SK-N-SH (cell line): ENCODE measurements around the gene ZNF3. TPM values are rescaled to one million over a fixed set of nuclear protein-coding genes. Genes with fewer than 3 reads are reported as not detected.

Experiments
- CTCF ChIA-PET: fragments of 300-600, 350-600 bp; formaldehyde crosslinking; extraction: SDS; loops from one replicate; lab custom pipeline; 2021; lab: Yijun Ruan, JAX
- POLR2A ChIA-PET: fragments of 350-600 bp; sonication (Branson Sonifier 250); formaldehyde crosslinking; extraction: SDS; loops from one replicate; lab custom pipeline; 2020; ENCODE audit warnings: antibody characterized with exemption, inconsistent platforms; lab: Yijun Ruan, JAX
- DNase-seq: peaks from one replicate; pipeline ENCODE4 v3.0.0; 2012
- H2AFZ ChIP-seq: fragments of 200-600 bp; sonication (generic); 2 replicates; pipeline ENCODE4 v1.8.1; 2016; ENCODE audit warnings: antibody characterized with exemption, mild to moderate bottlenecking, low read depth
- H3F3A ChIP-seq: fragments of 200-600 bp; sonication (generic); replicated peaks from 2 replicates; pipeline ENCODE3; 2016; ENCODE audit warnings: antibody characterized with exemption, mild to moderate bottlenecking; ENCODE audit not compliant: insufficient read depth
- H3K27ac ChIP-seq, 2 experiments: fragments of 200-500 bp in 1 of 2; fragments of 200-600 bp in 1 of 2; sonication (Bioruptor generic) in 1 of 2; sonication (generic), shearing (Covaris generic) in 1 of 2; 2 replicates each; pipeline versions ENCODE4 v1.5.1 to v1.6.1; 2014 to 2016; ENCODE audit warnings: low read depth in 2 of 2, inconsistent platforms in 1 of 2, low read length in 1 of 2, mild to moderate bottlenecking in 1 of 2, mixed read lengths in 1 of 2
- H3K27me3 ChIP-seq: fragments of 200-600 bp; sonication (generic), shearing (Covaris generic); 2 replicates; pipeline ENCODE4 v1.6.1; 2016; ENCODE audit warnings: mixed run types; ENCODE audit not compliant: insufficient read depth
- H3K36me3 ChIP-seq, 2 experiments: fragments of 200-500 bp in 1 of 2; fragments of 200-600 bp in 1 of 2; sonication (Bioruptor generic) in 1 of 2; sonication (generic) in 1 of 2; replicated peaks in 1 of 2; 2 replicates each; pipeline versions ENCODE3 to v1.5.1; 2014 to 2016; ENCODE audit warnings: low read length in 1 of 2, mild to moderate bottlenecking in 1 of 2; ENCODE audit not compliant: insufficient read depth in 2 of 2, control insufficient read depth in 1 of 2
- H3K4me1 ChIP-seq, 2 experiments: fragments of 200-500 bp in 1 of 2; fragments of 200-600 bp in 1 of 2; sonication (Bioruptor generic) in 1 of 2; sonication (generic), shearing (Covaris generic) in 1 of 2; 2 replicates each; pipeline versions ENCODE4 v1.5.1 to v1.6.1; 2014 to 2016; ENCODE audit warnings: low read depth in 1 of 2, low read length in 1 of 2, mixed run types in 1 of 2; ENCODE audit not compliant: insufficient read depth in 2 of 2, control insufficient read depth in 1 of 2
- H3K4me2 ChIP-seq: fragments of 200-600 bp; sonication (generic), shearing (Covaris generic); 2 replicates; pipeline ENCODE4 v1.6.1; 2017; ENCODE audit warnings: mixed run types
- H3K4me3 ChIP-seq, 2 experiments: fragments of 200-500 bp in 1 of 2; fragments of 200-600 bp in 1 of 2; sonication (Bioruptor generic) in 1 of 2; sonication (generic), shearing (Covaris generic) in 1 of 2; 2 replicates each; pipeline versions ENCODE4 v1.5.1 to v1.8.1; 2014 to 2016; ENCODE audit warnings: low read depth in 2 of 2, inconsistent platforms in 1 of 2, low read length in 1 of 2, mild to moderate bottlenecking in 1 of 2, mixed read lengths in 1 of 2, moderate library complexity in 1 of 2
- H3K79me2 ChIP-seq: fragments of 200-600 bp; sonication (generic); 2 replicates; pipeline ENCODE4 v1.8.1; 2017; ENCODE audit warnings: mild to moderate bottlenecking; ENCODE audit not compliant: insufficient read depth
- H3K9ac ChIP-seq: fragments of 200-600 bp; sonication (generic); 2 replicates; pipeline ENCODE4 v1.6.1; 2017; ENCODE audit warnings: mixed run types
- H3K9me2 ChIP-seq: fragments of 200-600 bp; sonication (generic); 2 replicates; pipeline ENCODE4 v1.6.1; 2017; ENCODE audit warnings: mixed run types
- H3K9me3 ChIP-seq: fragments of 200-600 bp; sonication (generic); 2 replicates; pipeline ENCODE4 v1.6.1; 2017; ENCODE audit warnings: mixed run types, mild to moderate bottlenecking, moderate library complexity
- H4K20me1 ChIP-seq: fragments of 200-600 bp; sonication (generic); 2 replicates; pipeline ENCODE4 v1.6.1; 2017; ENCODE audit warnings: mild to moderate bottlenecking, mixed run types; ENCODE audit not compliant: insufficient read depth
- ELF1 ChIP-seq: IDR thresholded peaks from 2 replicates; pipeline ENCODE4 v1.4.0; 2012
- EP300 ChIP-seq, 2 experiments: IDR thresholded peaks; 2 replicates each; pipeline versions ENCODE4 v1.4.0 to v1.6.1; 2012; ENCODE audit warnings: borderline replicate concordance in 1 of 2, low read depth in 1 of 2, low read length in 1 of 2
- EZH2phosphoT487 ChIP-seq: fragments of 200-600 bp; sonication (generic); IDR thresholded peaks from 2 replicates; pipeline ENCODE4 v1.6.1; 2017; ENCODE audit warnings: low read depth, mixed run types, mild to moderate bottlenecking, antibody characterized with exemption, moderate library complexity, borderline replicate concordance
- FOXJ3 ChIP-seq: sonication (generic); formaldehyde crosslinking; IDR thresholded peaks from 2 replicates; pipeline ENCODE4 v1.5.1; 2020; ENCODE audit warnings: mild to moderate bottlenecking, missing genetic modification reagents
- MAX ChIP-seq: IDR thresholded peaks from 2 replicates; pipeline ENCODE4 v1.4.0; 2012; ENCODE audit warnings: low read depth
- MXI1 ChIP-seq: IDR thresholded peaks from 2 replicates; pipeline ENCODE4 v1.6.1; 2012; ENCODE audit warnings: mild to moderate bottlenecking, low read depth, low read length, improper control_type of control experiment
- NFIC ChIP-seq: IDR thresholded peaks from 2 replicates; pipeline ENCODE4 v1.4.0; 2012; ENCODE audit warnings: borderline replicate concordance
- POLR2AphosphoS5 ChIP-seq: IDR thresholded peaks from 2 replicates; pipeline ENCODE4 v1.6.1; 2012; ENCODE audit warnings: low read depth, low read length
- RAD21 ChIP-seq: IDR thresholded peaks from 2 replicates; pipeline ENCODE4 v1.6.1; 2012; ENCODE audit warnings: mild to moderate bottlenecking, low read length
- RCOR1 ChIP-seq: fragments of 150-350 bp; IDR thresholded peaks from 2 replicates; pipeline ENCODE4 v1.6.1; 2017; ENCODE audit warnings: antibody characterized with exemption, low read length
- REST ChIP-seq: IDR thresholded peaks from 2 replicates; pipeline ENCODE4 v1.6.1; 2012; ENCODE audit warnings: mild to moderate bottlenecking, low read depth, low read length, moderate library complexity
- RFX5 ChIP-seq: IDR thresholded peaks from 2 replicates; pipeline ENCODE4 v1.6.1; 2012; ENCODE audit warnings: mild to moderate bottlenecking, improper control_type of control experiment, low read length
- RXRA ChIP-seq: IDR thresholded peaks from 2 replicates; pipeline ENCODE4 v1.4.0; 2012; ENCODE audit warnings: low read depth, mild to moderate bottlenecking, borderline replicate concordance
- TCF12 ChIP-seq: IDR thresholded peaks from 2 replicates; pipeline ENCODE4 v1.4.0; 2012
- TEAD4 ChIP-seq: IDR thresholded peaks from 2 replicates; pipeline ENCODE4 v1.4.0; 2012; ENCODE audit warnings: mild to moderate bottlenecking, borderline replicate concordance; ENCODE audit not compliant: insufficient read depth
- USF2 ChIP-seq: fragments of 150-350 bp; IDR thresholded peaks from 2 replicates; pipeline ENCODE4 v1.6.1; 2017; ENCODE audit warnings: antibody characterized with exemption, low read length, low read depth, borderline replicate concordance
- ZBTB33 ChIP-seq: IDR thresholded peaks from 2 replicates; pipeline ENCODE4 v1.4.0; 2012; ENCODE audit warnings: low read depth, borderline replicate concordance
- WGBS: methylation state at CpG from one replicate; pipeline ENCODE4 v1.1.6; 2017; ENCODE audit warnings: low lambda C conversion rate; 5-methylcytosine and 5-hydroxymethylcytosine counted together
- polyA plus RNA-seq, 3 experiments: library from polyadenylated mRNA; depleted of rRNA; stranded (reverse); fragments of >200 nt; gene quantifications; 2 replicates each; pipeline ENCODE4 v1.2.3, GENCODE V29; 2012

The ZNF3 gene
- polyA plus RNA-seq, 1 of the 3 experiments (the other 2 are of a cell fraction) = 30.5 TPM

GRCh38 chr7:100071018-100071723 is 10.4 kb downstream of the ZNF3 start:
- H2AFZ ChIP-seq = no peak overlapping the region
- TF ChIP-seq RCOR1 = no peak
- no peak for TF ChIP-seq MXI1
- peak; percentile 9; the same call in 1 of the 2 replicates for TF ChIP-seq POLR2AphosphoS5
- TF ChIP-seq RXRA = no peak
- TF ChIP-seq TCF12 = 0 out of 2 replicates have a peak, but pooled peaks have one; percentile 3
- TF ChIP-seq EZH2phosphoT487 = no peak
- 0 out of 2 replicates have a peak, but pooled peaks have one; percentile 10 for TF ChIP-seq TEAD4
- 0 out of 2 replicates have a peak, but pooled peaks have one; percentile 22 for TF ChIP-seq ZBTB33
- TF ChIP-seq ELF1 = no peak
- TF ChIP-seq, all 33 proteins: peak for 4
- ChIA-PET POLR2A (interaction anchor here (0.6 to 1.6 kb wide), 5 partner anchors 9 to 58 kb away, joined by 3 to 6 read pairs (median 4); no protein-coding TSS in a partner anchor), CTCF (interaction anchor here (0.7 to 3.2 kb wide), 8 partner anchors 10 to 142 kb away, joined by 3 to 21 read pairs (median 4); partner anchors contain the start of genes GJC3 and ZNF3)
- peaks cover 39% of the 10 kb centered on the region for H3K9me3 ChIP-seq
- H3K4me2 ChIP-seq = no peak overlapping the region
- H3K36me3 ChIP-seq = peaks cover 60 to 83% of the 10 kb centered on the region in 2 experiments
- H3F3A ChIP-seq = peaks cover 35% of the 10 kb centered on the region
- H3K79me2 ChIP-seq = peaks cover 31% of the 10 kb centered on the region
- WGBS = 92% methylated on average over 11 of the region's 11 CpGs
- no peaks in the 10 kb centered on the region for H3K9me2 ChIP-seq
- no peak overlapping the region for H3K9ac ChIP-seq
- H3K4me1 ChIP-seq = peaks cover 0 to 4% of the 10 kb centered on the region in 2 experiments; a peak in 1 of 4 replicates
- no peaks in the 10 kb centered on the region for H3K27me3 ChIP-seq
- peak overlapping the region in 1 of 2 experiments; percentile 6; a peak in 1 of 4 replicates for H3K4me3 ChIP-seq
- H3K27ac ChIP-seq = no peak overlapping the region
- H4K20me1 ChIP-seq = no peaks in the 10 kb centered on the region
- DNase-seq = no peak

- DNase-seq = no peak
- no peak overlapping the region for H3K27ac ChIP-seq
- H3K9me3 ChIP-seq = peaks cover 39% of the 10 kb centered on the region
- peaks cover 50 to 75% of the 10 kb centered on the region in 2 experiments for H3K36me3 ChIP-seq
- H3K9ac ChIP-seq = no peak overlapping the region
- peaks cover 0 to 14% of the 10 kb centered on the region in 2 experiments; a peak in 1 of 4 replicates for H3K4me1 ChIP-seq
- no peaks in the 10 kb centered on the region for H3K9me2 ChIP-seq
- H3K4me3 ChIP-seq = no peak overlapping the region; a peak in 1 of 4 replicates
- H3K79me2 ChIP-seq = peaks cover 20% of the 10 kb centered on the region; the same call in 1 of the 2 replicates
- CTCF ChIA-PET = interaction anchor here (1.2 to 3.2 kb wide), 5 partner anchors 9 to 77 kb away, joined by 3 to 21 read pairs (median 5); partner anchors contain the start of gene ZNF3
- H3F3A ChIP-seq = peaks cover 45% of the 10 kb centered on the region
- H2AFZ ChIP-seq = no peak overlapping the region
- no peaks in the 10 kb centered on the region for H3K27me3 ChIP-seq
- no peaks in the 10 kb centered on the region for H4K20me1 ChIP-seq
- POLR2A ChIA-PET = interaction anchor here (1.6 kb wide), 1 partner anchor 10 kb away, joined by 6 read pairs; no protein-coding TSS in a partner anchor
- H3K4me2 ChIP-seq = no peak overlapping the region
- WGBS = 93% methylated on average over 5 of the region's 5 CpGs
- TF ChIP-seq EP300 (IDR thresholded peaks at IDR 0.05; ENCODE audit: borderline replicate concordance in 1 of 2, low read depth in 1 of 2, low read length in 1 of 2) (no peak), EZH2phosphoT487 (no peak), RXRA (no peak), RAD21 (no peak), MAX (no peak), FOXJ3 (CRISPR knock-in tag) (no peak), MXI1 (no peak), RFX5 (no peak), NFIC (no peak), REST (no peak), USF2 (no peak)
Observed at GRCh38 chr7:100069991-100070390, 11.5 kb downstream of the ZNF3 start.
